A549 treated with AZD9567 at 1 μM for 4 hours (cell line): Measurements from ENCODE around the gene GOLGA6L26. TPM values are rescaled to one million over a fixed set of nuclear protein-coding genes. Genes with fewer than 3 reads are reported as not detected.

Source experiments
- total RNA-seq: library from RNA; stranded (reverse); fragments of 200-300 nt; extraction: Qiagen RNA extraction; gene quantifications from 5 replicates; pipeline ENCODE4 v1.2.3, GENCODE V29; 2022; ENCODE audit not compliant: insufficient read depth

Gene GOLGA6L26, protein sequence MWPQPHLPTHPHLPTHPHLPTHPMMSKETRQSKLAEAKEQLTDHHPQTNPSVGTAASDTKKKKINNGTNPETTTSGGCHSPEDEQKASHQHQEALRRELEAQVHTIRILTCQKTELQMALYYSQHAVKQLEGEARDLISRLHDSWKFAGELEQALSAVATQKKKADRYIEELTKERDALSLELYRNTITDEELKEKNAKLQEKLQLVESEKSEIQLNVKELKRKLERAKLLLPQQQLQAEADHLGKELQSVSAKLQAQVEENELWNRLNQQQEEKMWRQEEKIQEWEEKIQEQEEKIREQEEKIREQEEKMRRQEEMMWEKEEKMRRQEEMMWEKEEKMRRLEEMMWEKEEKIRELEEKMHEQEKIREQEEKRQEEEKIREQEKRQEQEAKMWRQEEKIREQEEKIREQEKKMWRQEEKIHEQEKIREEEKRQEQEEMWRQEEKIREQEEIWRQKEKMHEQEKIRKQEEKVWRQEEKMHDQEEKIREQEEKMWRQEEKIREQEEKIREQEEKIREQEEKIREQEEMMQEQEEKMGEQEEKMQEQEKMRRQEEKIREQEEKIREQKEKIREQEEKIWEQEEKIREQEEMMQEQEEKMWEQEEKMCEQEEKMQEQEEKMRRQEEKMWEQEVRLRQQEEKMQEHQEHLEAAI
- total RNA-seq = not detected in 5 replicates

DNA sequence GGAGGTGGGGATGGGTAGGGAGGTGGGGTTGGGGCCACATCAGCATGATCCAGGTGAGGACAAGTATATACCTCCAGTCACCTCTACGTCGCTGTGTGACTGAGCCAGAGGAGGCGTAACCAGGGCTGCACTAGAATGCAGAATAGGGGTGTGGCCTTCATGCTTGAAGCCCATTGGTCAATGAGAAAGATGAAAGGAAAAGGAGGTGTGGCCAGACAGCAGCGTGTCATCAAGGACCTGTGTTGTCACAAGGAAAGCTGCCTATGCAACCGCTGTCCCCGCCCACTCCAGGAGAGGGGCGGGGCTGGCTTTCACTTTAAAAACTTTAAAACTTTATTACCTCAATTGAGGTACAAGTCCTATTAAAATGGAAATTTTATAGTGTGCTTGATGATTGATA lies at the start of gene GOLGA6L26:
TSS of gene GOLGA6L26 (minus strand) at position 101 of the 400 bp plus-strand sequence. CDS start at position 40, 61 bp downstream.

DNA sequence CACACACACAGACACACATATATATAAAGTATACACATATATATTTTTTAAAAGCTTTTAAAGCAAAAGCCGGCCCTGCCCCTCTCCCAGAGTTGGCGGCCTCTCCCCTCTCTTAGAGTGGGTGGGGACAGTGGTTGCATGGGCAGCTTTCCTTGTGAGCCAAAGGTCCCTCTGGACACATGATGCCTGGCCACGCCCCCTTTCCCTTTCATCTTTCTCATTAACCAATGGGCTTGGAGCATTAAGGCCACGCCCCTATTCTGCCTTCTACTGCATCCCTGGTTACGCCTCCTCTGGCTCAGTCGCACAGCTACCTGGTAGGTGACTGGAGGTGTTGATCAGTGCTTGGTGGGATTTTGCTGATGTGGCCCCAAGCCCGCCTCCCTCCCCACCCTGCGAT lies 20.5 kb upstream of the GOLGA6L26 start, which contains the start of gene GOLGA8S:
TSS of gene GOLGA8S (plus strand) at position 301 of the 400 bp plus-strand sequence. CDS start at position 363, 62 bp downstream.

Other genes with a start within 250 kb of the GOLGA6L26 start
- not detected in 5 replicates for gene GOLGA6L1, start 197.4 kb downstream of the GOLGA6L26 start, total RNA-seq
- 0.20 to 0.25 TPM (median 0.20 TPM) in 4 of 5 replicates, not detected in the other for gene GOLGA8S, start 20.6 kb upstream of the GOLGA6L26 start, total RNA-seq
- gene GOLGA6L2, start 113.0 kb upstream of the GOLGA6L26 start, total RNA-seq = not detected in 5 replicates
- gene MKRN3, start 231.5 kb upstream of the GOLGA6L26 start, total RNA-seq = 1.5 to 2.7 TPM (median 2.2 TPM) in 5 replicates